Measurements from ENCODE around the gene KCTD13.
A peak's percentile ranks its signal among the peaks of the same experiment; 100 is the strongest.
"Not testable (repeated sequence)": the region's sequence is repeated elsewhere in the genome, so short reads cannot be mapped to it uniquely, and the experiment has no call there.

The KCTD13 gene

DNA sequence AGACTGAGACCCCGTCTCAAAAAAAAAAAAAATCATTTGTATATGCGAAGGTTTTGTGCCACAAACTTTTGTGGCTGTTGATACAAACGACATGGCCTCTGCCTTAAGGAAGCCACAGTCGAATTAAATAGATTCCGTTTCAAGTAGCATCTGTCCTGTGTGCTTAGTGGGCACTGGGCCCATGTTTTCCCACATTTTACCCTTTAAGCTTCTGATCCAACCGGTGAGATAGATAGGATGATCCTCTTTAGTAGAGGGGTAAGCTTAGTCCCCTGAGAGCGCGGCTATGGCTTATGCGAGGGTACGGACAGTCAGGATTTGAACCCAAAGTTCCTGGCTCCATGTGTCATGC is 35.1 kb upstream of the KCTD13 start:
- in situ Hi-C loops (cut with HindIII; ENCODE audit: low sequenced_read_pairs), result no loop called here
- no peak for DNase-seq (ENCODE audit: low read depth, low spot score)
- no peak for TF ChIP-seq CTCF (IDR thresholded peaks at IDR 0.05; ENCODE audit: low read depth, low read length)
- H3K4me3 ChIP-seq (ENCODE audit: low read depth, low read length), result peak overlapping the region; percentile 64

- DNase-seq (ENCODE audit: low read depth, low spot score); in situ Hi-C loops (cut with HindIII; ENCODE audit: low sequenced_read_pairs); H3K4me3 ChIP-seq (ENCODE audit: low read depth, low read length): not testable (repeated sequence)
These were observed 33.8 kb upstream of the KCTD13 start for GRCh38 chr16:29959821-29960220.

DNA sequence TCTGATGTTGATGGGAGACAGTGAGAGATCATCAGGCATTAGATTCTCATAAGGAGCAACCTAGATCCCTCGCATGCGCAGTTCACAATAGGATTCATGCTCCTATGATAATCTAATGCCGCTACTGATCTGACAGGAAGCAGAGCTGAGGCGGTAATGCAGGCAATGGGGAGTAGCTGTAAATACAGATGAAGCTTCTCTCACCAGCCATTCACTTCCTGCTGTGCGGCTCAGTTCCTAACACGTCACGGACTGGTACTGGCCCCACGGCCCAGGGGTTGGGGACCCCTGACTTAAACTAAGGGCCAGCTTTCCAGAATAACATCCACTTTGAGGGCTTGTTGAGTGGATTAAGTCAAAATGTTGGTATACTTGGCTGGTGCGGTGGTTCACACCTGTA is 33.3 kb upstream of the KCTD13 start:
- in situ Hi-C loops (cut with HindIII; ENCODE audit: low sequenced_read_pairs), result no loop called here
- H3K4me3 ChIP-seq (ENCODE audit: low read depth, low read length), result no peak overlapping the region
- no peak for TF ChIP-seq CTCF (IDR thresholded peaks at IDR 0.05; ENCODE audit: low read depth, low read length)
- DNase-seq (ENCODE audit: low read depth, low spot score), result no peak

GRCh38 chr16:29958756-29959155 is 32.7 kb upstream of the KCTD13 start:
- DNase-seq (ENCODE audit: low read depth, low spot score), result no peak
- TF ChIP-seq CTCF (IDR thresholded peaks at IDR 0.05; ENCODE audit: low read depth, low read length), result no peak
- in situ Hi-C loops (cut with HindIII; ENCODE audit: low sequenced_read_pairs), result no loop called here
- no peak overlapping the region for H3K4me3 ChIP-seq (ENCODE audit: low read depth, low read length)

DNA sequence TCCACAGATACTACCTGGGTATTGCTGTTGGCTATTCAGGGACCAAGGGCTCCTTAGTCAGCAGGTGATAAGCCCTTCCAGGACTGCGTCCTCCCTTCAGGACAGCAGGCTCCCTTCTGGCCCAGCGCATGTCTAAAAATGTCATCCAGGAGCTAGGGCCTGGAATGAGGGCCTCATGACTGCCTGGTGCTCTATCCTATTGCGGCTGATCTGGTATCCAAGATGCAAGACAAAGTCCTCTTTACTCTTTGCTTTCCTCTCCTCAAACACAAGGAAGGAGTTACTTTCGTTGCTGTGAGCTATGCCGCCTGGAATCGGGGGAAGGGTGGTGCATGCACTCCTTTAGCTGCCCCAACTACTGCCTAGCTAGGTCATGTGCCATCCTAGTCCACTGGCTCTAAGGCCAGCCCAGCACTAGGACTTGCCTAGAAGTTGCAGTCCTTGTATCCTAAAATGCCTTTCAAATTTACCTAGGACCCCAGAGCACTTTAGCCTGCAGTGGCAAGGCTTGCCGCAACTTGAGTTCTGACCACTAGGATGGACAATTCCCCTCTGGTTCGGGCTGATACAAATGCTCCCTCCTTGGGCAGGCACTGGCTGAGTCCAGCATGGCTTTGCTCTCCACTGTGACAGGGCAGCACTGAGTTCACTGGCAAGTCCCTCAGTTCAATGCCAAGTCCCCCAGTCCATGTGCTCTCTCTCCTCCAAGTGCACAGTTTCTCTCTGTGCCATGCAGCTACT is 25.8 kb upstream of the KCTD13 start:
- no peak for DNase-seq (ENCODE audit: low read depth, low spot score)
- in situ Hi-C loops (cut with HindIII; ENCODE audit: low sequenced_read_pairs), result no loop called here
- H3K4me3 ChIP-seq (ENCODE audit: low read depth, low read length), result no peak overlapping the region
- TF ChIP-seq CTCF (IDR thresholded peaks at IDR 0.05; ENCODE audit: low read depth, low read length), result no peak

DNA sequence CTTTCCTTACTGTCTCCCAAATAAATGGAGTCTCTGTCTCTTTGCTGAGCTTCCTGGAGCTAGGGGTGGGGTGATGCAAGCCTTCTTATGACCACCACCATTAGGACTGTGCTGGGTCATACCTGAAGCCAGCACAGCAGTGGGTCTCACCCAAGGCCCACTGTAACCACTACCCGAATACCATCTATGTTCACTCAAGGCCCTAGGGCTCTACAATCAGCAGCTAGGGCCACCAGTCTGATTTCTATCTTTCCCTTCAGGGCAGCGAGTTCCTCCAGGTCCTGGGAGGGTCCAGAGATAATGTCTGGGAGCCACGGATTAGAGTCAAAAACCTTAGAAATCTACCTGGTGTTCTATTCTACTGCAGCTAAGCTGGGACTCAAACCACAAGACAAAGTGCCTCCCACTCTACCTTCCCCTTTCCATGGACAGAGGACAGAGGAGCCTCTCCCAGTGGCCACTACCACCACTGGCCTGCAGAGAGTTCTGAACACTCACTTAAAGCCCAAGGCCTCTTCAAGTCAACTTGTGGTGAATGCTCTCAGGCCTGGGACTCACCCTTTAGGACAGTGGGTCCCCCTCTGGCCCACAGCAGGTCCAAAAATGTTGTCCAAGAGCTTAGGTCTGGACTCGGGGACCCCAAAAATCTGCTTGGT is 24.9 kb upstream of the KCTD13 start:
- in situ Hi-C loops (cut with HindIII; ENCODE audit: low sequenced_read_pairs), result no loop called here
- DNase-seq (ENCODE audit: low read depth, low spot score), result no peak
- no peak overlapping the region for H3K4me3 ChIP-seq (ENCODE audit: low read depth, low read length)
- no peak for TF ChIP-seq CTCF (IDR thresholded peaks at IDR 0.05; ENCODE audit: low read depth, low read length)

GRCh38 chr16:29947897-29948296 is 21.9 kb upstream of the KCTD13 start:
- in situ Hi-C loops (cut with HindIII; ENCODE audit: low sequenced_read_pairs), result no loop called here
- TF ChIP-seq CTCF (IDR thresholded peaks at IDR 0.05; ENCODE audit: low read depth, low read length), result no peak
- DNase-seq (ENCODE audit: low read depth, low spot score), result no peak
- no peak overlapping the region for H3K4me3 ChIP-seq (ENCODE audit: low read depth, low read length)
